ENCODE measurements around the gene ZNF367. TPM values are rescaled to one million over a fixed set of nuclear protein-coding genes. Genes with fewer than 3 reads are reported as not detected.

ZNF367 gene
- total RNA-seq, 1 donor from 2014 or later: 7.2 TPM

- no peak for DNase-seq (ENCODE audit: extremely low spot score, unreplicated experiment)
- TF ChIP-seq, protein P1, sequence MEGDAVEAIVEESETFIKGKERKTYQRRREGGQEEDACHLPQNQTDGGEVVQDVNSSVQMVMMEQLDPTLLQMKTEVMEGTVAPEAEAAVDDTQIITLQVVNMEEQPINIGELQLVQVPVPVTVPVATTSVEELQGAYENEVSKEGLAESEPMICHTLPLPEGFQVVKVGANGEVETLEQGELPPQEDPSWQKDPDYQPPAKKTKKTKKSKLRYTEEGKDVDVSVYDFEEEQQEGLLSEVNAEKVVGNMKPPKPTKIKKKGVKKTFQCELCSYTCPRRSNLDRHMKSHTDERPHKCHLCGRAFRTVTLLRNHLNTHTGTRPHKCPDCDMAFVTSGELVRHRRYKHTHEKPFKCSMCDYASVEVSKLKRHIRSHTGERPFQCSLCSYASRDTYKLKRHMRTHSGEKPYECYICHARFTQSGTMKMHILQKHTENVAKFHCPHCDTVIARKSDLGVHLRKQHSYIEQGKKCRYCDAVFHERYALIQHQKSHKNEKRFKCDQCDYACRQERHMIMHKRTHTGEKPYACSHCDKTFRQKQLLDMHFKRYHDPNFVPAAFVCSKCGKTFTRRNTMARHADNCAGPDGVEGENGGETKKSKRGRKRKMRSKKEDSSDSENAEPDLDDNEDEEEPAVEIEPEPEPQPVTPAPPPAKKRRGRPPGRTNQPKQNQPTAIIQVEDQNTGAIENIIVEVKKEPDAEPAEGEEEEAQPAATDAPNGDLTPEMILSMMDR (conservative IDR thresholded peaks at IDR 0.05): no peak
- Mint-ChIP-seq H3K27ac (no peak overlapping the region), H3K36me3 (peaks cover 12% of the 10 kb centered on the region), H3K4me1 (ENCODE audit: unreplicated experiment) (peaks cover 7% of the 10 kb centered on the region), H3K27me3 (no peaks in the 10 kb centered on the region), H3K4me3 (no peak overlapping the region), H3K9me3 (no peaks in the 10 kb centered on the region)
Observed at GRCh38 chr9:96460882-96461281, 42.7 kb upstream of the ZNF367 start.

DNA sequence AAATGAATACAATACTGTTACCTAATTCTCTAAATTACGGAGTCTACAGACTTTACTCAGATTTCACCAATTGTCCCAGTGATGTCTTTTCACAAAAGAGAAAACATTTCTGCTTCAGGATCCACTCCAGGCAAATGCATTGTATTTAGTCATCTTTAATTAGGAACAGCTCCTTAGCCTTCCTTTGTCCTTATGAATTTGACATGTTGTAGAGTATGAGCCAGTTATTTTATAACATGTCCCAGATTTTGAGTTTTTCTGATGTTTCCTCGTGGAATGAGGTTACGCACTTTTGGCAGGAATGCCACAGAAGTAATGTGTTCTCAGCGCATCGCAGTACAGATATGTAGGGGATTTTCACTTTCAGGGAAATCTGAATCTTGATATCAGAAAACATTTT lies 42.3 kb upstream of the ZNF367 start:
- Mint-ChIP-seq H3K9me3 (no peaks in the 10 kb centered on the region), H3K4me3 (no peak overlapping the region), H3K27ac (no peak overlapping the region), H3K27me3 (no peaks in the 10 kb centered on the region), H3K36me3 (peaks cover 12% of the 10 kb centered on the region), H3K4me1 (ENCODE audit: unreplicated experiment) (peaks cover 7% of the 10 kb centered on the region)
- TF ChIP-seq, protein P1 (conservative IDR thresholded peaks at IDR 0.05): no peak
- no peak for DNase-seq (ENCODE audit: extremely low spot score, unreplicated experiment)

- Mint-ChIP-seq H3K9me3 (no peaks in the 10 kb centered on the region), H3K36me3 (peaks cover 12% of the 10 kb centered on the region), H3K4me1 (ENCODE audit: unreplicated experiment) (peaks cover 5% of the 10 kb centered on the region), H3K27ac (no peak overlapping the region), H3K4me3 (no peak overlapping the region), H3K27me3 (no peaks in the 10 kb centered on the region)
- DNase-seq (ENCODE audit: extremely low spot score, unreplicated experiment): no peak
- TF ChIP-seq, protein P1 (conservative IDR thresholded peaks at IDR 0.05): no peak
Observed at GRCh38 chr9:96459268-96460007, 41.3 kb upstream of the ZNF367 start.

DNA sequence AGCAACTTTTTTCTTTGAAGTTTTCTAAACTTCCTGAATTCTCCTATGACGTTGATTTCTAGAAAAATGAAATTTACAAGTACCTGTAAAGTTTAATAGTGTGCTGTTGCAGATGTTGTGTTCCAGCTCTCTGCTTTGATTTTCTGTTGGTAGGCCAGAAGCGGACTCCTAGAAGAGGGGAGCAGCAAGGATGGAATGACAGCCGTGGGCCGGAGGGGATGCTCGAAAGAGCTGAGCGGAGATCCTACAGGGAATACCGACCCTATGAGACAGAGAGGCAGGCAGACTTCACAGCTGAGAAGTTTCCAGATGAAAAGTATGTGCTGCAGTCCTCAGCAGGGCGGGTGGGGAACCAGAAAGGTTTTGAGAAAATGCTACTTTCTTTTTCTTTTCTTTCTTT lies 40.1 kb upstream of the ZNF367 start:
- Mint-ChIP-seq H3K4me3 (no peak overlapping the region), H3K36me3 (peaks cover 12% of the 10 kb centered on the region), H3K27ac (no peak overlapping the region), H3K4me1 (ENCODE audit: unreplicated experiment) (peaks cover 6% of the 10 kb centered on the region), H3K9me3 (no peaks in the 10 kb centered on the region), H3K27me3 (no peaks in the 10 kb centered on the region)
- DNase-seq (ENCODE audit: extremely low spot score, unreplicated experiment): no peak
- TF ChIP-seq, protein P1 (conservative IDR thresholded peaks at IDR 0.05): no peak

DNA sequence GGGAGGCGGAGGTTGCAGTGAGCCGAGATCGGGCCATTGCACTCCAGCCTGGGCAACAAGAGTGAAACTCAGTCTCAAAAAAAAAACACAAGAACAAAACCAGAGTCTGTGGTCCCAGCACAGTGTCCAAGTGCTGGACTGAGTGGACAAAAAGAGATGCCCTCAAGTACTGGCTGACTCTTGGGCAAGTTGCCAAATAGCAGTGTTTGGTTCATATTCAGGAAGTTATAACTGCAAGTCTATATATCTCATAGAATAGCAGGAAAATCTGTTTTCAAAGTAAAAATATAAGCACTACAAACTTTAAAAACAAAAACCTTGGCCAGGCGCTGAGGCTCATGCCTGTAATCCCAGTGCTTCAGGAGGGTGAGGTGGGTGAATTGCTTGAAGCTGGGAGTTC lies 39.1 kb upstream of the ZNF367 start:
- DNase-seq (ENCODE audit: extremely low spot score, unreplicated experiment): no peak
- no peak overlapping the region for H3K27ac Mint-ChIP-seq
- H3K36me3 Mint-ChIP-seq: peaks cover 12% of the 10 kb centered on the region
- H3K9me3 Mint-ChIP-seq: no peaks in the 10 kb centered on the region
- H3K27me3 Mint-ChIP-seq: no peaks in the 10 kb centered on the region
- no peak overlapping the region for H3K4me3 Mint-ChIP-seq
- H3K4me1 Mint-ChIP-seq (ENCODE audit: unreplicated experiment): peaks cover 6% of the 10 kb centered on the region
- TF ChIP-seq, protein P1 (conservative IDR thresholded peaks at IDR 0.05): no peak

Measured in type B pancreatic cell (in vitro differentiated cells).